K562 (cell line): ENCODE measurements around the gene DNAAF9. TPM values are rescaled to one million over a fixed set of nuclear protein-coding genes. Genes with fewer than 3 reads are reported as not detected.

Experiments
- CBX2 ChIP-seq: fragments of 200-600 bp; sonication (generic); IDR thresholded peaks from one replicate; pipeline ENCODE4 v1.6.1; 2012; ENCODE audit warnings: mild to moderate bottlenecking, low read length, inconsistent platforms; ENCODE audit not compliant: insufficient read depth, poor library complexity, severe bottlenecking
- JUNB ChIP-seq: fragments of 450-650 bp; formaldehyde crosslinking; conservative IDR thresholded peaks from 2 replicates; pipeline ENCODE4 v1.4.0; 2020; ENCODE audit warnings: mild to moderate bottlenecking
- KAT2B ChIP-seq: IDR thresholded peaks from one replicate; pipeline ENCODE4 v1.6.1; 2012; ENCODE audit warnings: low read depth, mild to moderate bottlenecking, control low read depth, inconsistent platforms, low read length, moderate library complexity
- KLF13 ChIP-seq: fragments of 450-650 bp; IDR thresholded peaks from 2 replicates; pipeline ENCODE4 v1.6.1; 2016; ENCODE audit warnings: missing genetic modification characterization, low read depth, mild to moderate bottlenecking, missing compliant biosample characterization, moderate library complexity, borderline replicate concordance
- KLF6 ChIP-seq: fragments of 250-450 bp; sonication (Bioruptor Pico); IDR thresholded peaks from 2 replicates; pipeline ENCODE4 v1.4.0; 2020; ENCODE audit warnings: mild to moderate bottlenecking, moderate library complexity, borderline replicate concordance
- MAZ ChIP-seq, 2 experiments: fragments of 450-650 bp in 1 of 2; sonication (generic) in 1 of 2; formaldehyde crosslinking; IDR thresholded peaks in 1 of 2; conservative IDR thresholded peaks in 1 of 2; 2 replicates each; pipeline versions ENCODE4 v1.4.0 to v1.5.0; 2020; ENCODE audit warnings: mild to moderate bottlenecking in 1 of 2, missing genetic modification reagents in 1 of 2
- NR2C1 ChIP-seq, 2 experiments: fragments of 450-650 bp; IDR thresholded peaks; 2 replicates each; pipeline ENCODE4 v1.6.1; 2017; ENCODE audit warnings: mild to moderate bottlenecking in 2 of 2, antibody characterized with exemption in 1 of 2, inconsistent platforms in 1 of 2, missing compliant biosample characterization in 1 of 2, missing genetic modification characterization in 1 of 2
- NR2C2 ChIP-seq, 2 experiments: fragments of 200-800 bp in 1 of 2; sonication (Bioruptor generic) in 1 of 2; sonication (generic) in 1 of 2; formaldehyde crosslinking in 1 of 2; IDR thresholded peaks; 2 replicates each; pipeline versions ENCODE4 v1.6.1 to v1.8.0; 2016 to 2022; ENCODE audit warnings: mild to moderate bottlenecking in 1 of 2, missing compliant biosample characterization in 1 of 2, missing genetic modification characterization in 1 of 2, missing genetic modification reagents in 1 of 2
- RBBP5 ChIP-seq: fragments of 200-600 bp; sonication (generic); IDR thresholded peaks from 2 replicates; pipeline ENCODE4 v1.6.1; 2012; ENCODE audit warnings: borderline replicate concordance, mild to moderate bottlenecking, low read length, control low read depth, inconsistent platforms; ENCODE audit not compliant: insufficient read depth, poor library complexity, severe bottlenecking
- SMARCA5 ChIP-seq: fragments of 450-650 bp; IDR thresholded peaks from 2 replicates; pipeline ENCODE4 v1.6.1; 2016
- WHSC1 ChIP-seq: IDR thresholded peaks from one replicate; pipeline ENCODE4 v1.6.1; 2012; ENCODE audit warnings: low read length, control low read depth, inconsistent platforms
- ZNF584 ChIP-seq: fragments of 200-800 bp; sonication (Bioruptor generic); IDR thresholded peaks from 2 replicates; pipeline ENCODE4 v1.6.1; 2016; ENCODE audit warnings: low read depth, mild to moderate bottlenecking, missing genetic modification characterization, missing compliant biosample characterization
- polyA plus RNA-seq, 8 experiments: library from polyadenylated mRNA; depleted of rRNA in 4 of 8; stranded (reverse) in 5 of 8; unstranded in 3 of 8; fragments of >200 nt; fragmentation: Nextera tagmentation in 2 of 8; fragmentation: Illumina TruSeq in 1 of 8; extraction: Ambion mirVana in 2 of 8; extraction: Trizol in 1 of 8; gene quantifications; 2 replicates each; pipeline versions ENCODE4 v1.2.1 to v1.2.3, GENCODE V29; 2011 to 2014; ENCODE audit warnings: inconsistent platforms in 1 of 8, missing spikeins in 1 of 8
- total RNA-seq, 7 experiments: library from RNA; depleted of rRNA in 6 of 7; stranded (reverse); fragments of >200 nt in 6 of 7; fragmentation: Illumina TruSeq in 2 of 7; extraction: Trizol in 2 of 7; gene quantifications; 2 replicates each; pipeline versions ENCODE4 v1.2.1 to v1.2.3, GENCODE V29; 2011 to 2021; ENCODE audit warnings: low replicate concordance in 1 of 7
- TF ChIP-seq, protein P1 (sequence below): IDR thresholded peaks from 2 replicates; pipeline ENCODE4 v1.6.1; 2012; ENCODE audit warnings: low read depth, low read length, improper control_type of control experiment, borderline replicate concordance
- TF ChIP-seq, protein P2 (sequence below): fragments of 450-650 bp; IDR thresholded peaks from 2 replicates; pipeline ENCODE4 v1.6.1; 2016; ENCODE audit warnings: mild to moderate bottlenecking
- TF ChIP-seq, protein P3 (sequence below): fragments of 250-450 bp; sonication (Bioruptor Pico); IDR thresholded peaks from 2 replicates; pipeline ENCODE4 v1.6.1; 2021; ENCODE audit warnings: mild to moderate bottlenecking
- TF ChIP-seq, protein P4 (sequence below): fragments of 450-650 bp; conservative IDR thresholded peaks from 2 replicates; pipeline ENCODE4 v1.6.1; 2016; ENCODE audit warnings: missing genetic modification characterization, low read depth, mild to moderate bottlenecking, missing compliant biosample characterization, moderate library complexity
- TF ChIP-seq, protein P5 (sequence below), 2 experiments: fragments of 200-800 bp in 1 of 2; sonication (Bioruptor generic) in 1 of 2; sonication (generic) in 1 of 2; formaldehyde crosslinking in 1 of 2; IDR thresholded peaks in 1 of 2; conservative IDR thresholded peaks in 1 of 2; 2 replicates each; pipeline versions ENCODE4 v1.5.0 to v1.6.1; 2016 to 2020; ENCODE audit warnings: missing compliant biosample characterization in 1 of 2, missing genetic modification characterization in 1 of 2, missing genetic modification reagents in 1 of 2

The DNAAF9 gene
- total and polyA plus RNA-seq, 9 of the 15 experiments (the other 6 are each of a cell fraction or from before 2014, with no cell fraction given) = 0.42 to 2.9 (median 1.9) TPM

DNA sequence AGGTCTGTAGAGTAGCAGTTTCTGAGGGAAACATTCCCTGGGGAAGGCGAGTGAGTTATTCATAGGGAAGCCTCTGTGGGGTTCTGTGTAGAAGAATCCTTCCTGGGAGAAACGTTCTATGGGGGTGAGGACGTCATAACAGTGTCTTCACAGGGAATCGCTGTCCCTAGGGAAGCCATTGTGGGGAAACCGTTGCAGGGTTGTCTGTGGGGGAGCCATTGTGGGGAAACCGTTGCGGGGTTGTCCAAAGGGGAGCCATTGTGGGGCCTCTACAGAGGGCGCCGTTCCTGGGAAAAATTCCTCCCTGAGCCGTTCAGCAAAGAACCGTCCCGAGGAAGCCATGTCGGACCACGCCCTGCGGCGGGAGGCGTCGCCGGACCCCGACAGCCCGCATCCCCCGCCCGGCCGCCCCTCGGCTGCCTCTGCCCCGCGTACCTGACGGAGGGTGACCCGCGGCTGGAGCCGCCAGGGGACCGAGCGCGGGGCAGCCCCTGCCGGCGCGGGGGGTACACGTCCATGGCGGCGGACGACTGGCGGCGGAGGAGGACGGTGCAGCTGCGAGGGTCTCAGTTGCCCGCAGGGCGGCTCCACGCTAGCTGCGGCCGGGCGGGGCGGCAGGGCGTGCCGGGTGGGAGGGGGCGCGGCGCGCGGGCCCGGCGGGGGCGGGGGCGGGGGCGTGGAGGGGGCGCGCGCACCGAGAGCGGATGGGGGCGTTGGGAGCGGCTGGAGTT, at the start of gene DNAAF9 (continued):
- no peak for TF ChIP-seq CBX2
- peak; percentile 49; the same call in 1 of the 2 replicates for TF ChIP-seq KLF6 (CRISPR knock-in tag)
- TF ChIP-seq KAT2B = peak; percentile 43
- no peak for TF ChIP-seq SMARCA5
- TF ChIP-seq, protein P1, sequence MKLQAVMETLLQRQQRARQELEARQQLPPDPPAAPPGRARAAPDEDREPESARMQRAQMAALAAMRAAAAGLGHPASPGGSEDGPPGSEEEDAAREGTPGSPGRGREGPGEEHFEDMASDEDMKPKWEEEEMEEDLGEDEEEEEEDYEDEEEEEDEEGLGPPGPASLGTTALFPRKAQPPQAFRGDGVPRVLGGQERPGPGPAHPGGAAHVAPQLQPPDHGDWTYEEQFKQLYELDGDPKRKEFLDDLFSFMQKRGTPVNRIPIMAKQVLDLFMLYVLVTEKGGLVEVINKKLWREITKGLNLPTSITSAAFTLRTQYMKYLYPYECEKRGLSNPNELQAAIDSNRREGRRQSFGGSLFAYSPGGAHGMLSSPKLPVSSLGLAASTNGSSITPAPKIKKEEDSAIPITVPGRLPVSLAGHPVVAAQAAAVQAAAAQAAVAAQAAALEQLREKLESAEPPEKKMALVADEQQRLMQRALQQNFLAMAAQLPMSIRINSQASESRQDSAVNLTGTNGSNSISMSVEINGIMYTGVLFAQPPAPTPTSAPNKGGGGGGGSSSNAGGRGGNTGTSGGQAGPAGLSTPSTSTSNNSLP = no peak
- TF ChIP-seq ZNF584 (CRISPR knock-in tag) = peak; percentile 76
- TF ChIP-seq, protein P2, sequence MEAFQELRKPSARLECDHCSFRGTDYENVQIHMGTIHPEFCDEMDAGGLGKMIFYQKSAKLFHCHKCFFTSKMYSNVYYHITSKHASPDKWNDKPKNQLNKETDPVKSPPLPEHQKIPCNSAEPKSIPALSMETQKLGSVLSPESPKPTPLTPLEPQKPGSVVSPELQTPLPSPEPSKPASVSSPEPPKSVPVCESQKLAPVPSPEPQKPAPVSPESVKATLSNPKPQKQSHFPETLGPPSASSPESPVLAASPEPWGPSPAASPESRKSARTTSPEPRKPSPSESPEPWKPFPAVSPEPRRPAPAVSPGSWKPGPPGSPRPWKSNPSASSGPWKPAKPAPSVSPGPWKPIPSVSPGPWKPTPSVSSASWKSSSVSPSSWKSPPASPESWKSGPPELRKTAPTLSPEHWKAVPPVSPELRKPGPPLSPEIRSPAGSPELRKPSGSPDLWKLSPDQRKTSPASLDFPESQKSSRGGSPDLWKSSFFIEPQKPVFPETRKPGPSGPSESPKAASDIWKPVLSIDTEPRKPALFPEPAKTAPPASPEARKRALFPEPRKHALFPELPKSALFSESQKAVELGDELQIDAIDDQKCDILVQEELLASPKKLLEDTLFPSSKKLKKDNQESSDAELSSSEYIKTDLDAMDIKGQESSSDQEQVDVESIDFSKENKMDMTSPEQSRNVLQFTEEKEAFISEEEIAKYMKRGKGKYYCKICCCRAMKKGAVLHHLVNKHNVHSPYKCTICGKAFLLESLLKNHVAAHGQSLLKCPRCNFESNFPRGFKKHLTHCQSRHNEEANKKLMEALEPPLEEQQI = no peak
- TF ChIP-seq JUNB = no peak
- peak; percentile 77 for TF ChIP-seq RBBP5
- TF ChIP-seq, protein P3, sequence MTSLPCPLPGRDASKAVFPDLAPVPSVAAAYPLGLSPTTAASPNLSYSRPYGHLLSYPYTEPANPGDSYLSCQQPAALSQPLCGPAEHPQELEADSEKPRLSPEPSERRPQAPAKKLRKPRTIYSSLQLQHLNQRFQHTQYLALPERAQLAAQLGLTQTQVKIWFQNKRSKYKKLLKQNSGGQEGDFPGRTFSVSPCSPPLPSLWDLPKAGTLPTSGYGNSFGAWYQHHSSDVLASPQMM (CRISPR knock-in tag) = no peak
- no peak for TF ChIP-seq WHSC1
- peak; percentile 54 to 78; a peak in 3 of 4 replicates for TF ChIP-seq MAZ (CRISPR knock-in tag; conservative IDR thresholded peaks at IDR 0.05 in 1 of 2, IDR thresholded peaks at IDR 0.05 in 1 of 2)
- TF ChIP-seq, protein P4, sequence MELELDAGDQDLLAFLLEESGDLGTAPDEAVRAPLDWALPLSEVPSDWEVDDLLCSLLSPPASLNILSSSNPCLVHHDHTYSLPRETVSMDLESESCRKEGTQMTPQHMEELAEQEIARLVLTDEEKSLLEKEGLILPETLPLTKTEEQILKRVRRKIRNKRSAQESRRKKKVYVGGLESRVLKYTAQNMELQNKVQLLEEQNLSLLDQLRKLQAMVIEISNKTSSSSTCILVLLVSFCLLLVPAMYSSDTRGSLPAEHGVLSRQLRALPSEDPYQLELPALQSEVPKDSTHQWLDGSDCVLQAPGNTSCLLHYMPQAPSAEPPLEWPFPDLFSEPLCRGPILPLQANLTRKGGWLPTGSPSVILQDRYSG = 0 out of 2 replicates have a peak, but pooled peaks have one; percentile 23
- no peak for TF ChIP-seq NR2C1 (IDR thresholded peaks at IDR 0.05)
- no peak for TF ChIP-seq NR2C1 (tag; IDR thresholded peaks at IDR 0.05)
- TF ChIP-seq KLF13 (tag) = no peak
- TF ChIP-seq, protein P5, sequence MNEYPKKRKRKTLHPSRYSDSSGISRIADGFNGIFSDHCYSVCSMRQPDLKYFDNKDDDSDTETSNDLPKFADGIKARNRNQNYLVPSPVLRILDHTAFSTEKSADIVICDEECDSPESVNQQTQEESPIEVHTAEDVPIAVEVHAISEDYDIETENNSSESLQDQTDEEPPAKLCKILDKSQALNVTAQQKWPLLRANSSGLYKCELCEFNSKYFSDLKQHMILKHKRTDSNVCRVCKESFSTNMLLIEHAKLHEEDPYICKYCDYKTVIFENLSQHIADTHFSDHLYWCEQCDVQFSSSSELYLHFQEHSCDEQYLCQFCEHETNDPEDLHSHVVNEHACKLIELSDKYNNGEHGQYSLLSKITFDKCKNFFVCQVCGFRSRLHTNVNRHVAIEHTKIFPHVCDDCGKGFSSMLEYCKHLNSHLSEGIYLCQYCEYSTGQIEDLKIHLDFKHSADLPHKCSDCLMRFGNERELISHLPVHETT (CRISPR knock-in tag; conservative IDR thresholded peaks at IDR 0.05 in 1 of 2, IDR thresholded peaks at IDR 0.05 in 1 of 2) = peak in 1 of 2 experiments; percentile 45; a peak in 1 of 4 replicates
- TF ChIP-seq NR2C2 (CRISPR knock-in tag; IDR thresholded peaks at IDR 0.05) = no peak
- 0 out of 2 replicates have a peak, but pooled peaks have one; percentile 4 for TF ChIP-seq NR2C2 (tag; IDR thresholded peaks at IDR 0.05)
